Keratinocyte (primary cell): ENCODE measurements around the gene CST7. TPM values are rescaled to one million over a fixed set of nuclear protein-coding genes. Genes with fewer than 3 reads are reported as not detected.
A peak's percentile ranks its signal among the peaks of the same experiment; 100 is the strongest.

Source experiments
- DNase-seq: peaks from one replicate; pipeline ENCODE4 v3.0.0-alpha.2; 2011; ENCODE audit warnings: low read depth, missing footprints, low spot score
- FAIRE-seq: peaks from 2 replicates; lab custom pipeline; 2011; peaks lifted over from hg19 to GRCh38; lab: Jason Lieb, UNC
- H2AFZ ChIP-seq: 2 replicates; pipeline ENCODE4 v1.6.0; 2012; ENCODE audit warnings: low read length, control low read depth, inconsistent platforms; ENCODE audit not compliant: control insufficient read depth
- H3K27ac ChIP-seq: 2 replicates; pipeline ENCODE4 v1.5.1; 2011; ENCODE audit warnings: low read length; ENCODE audit not compliant: control insufficient read depth, insufficient read depth
- H3K27me3 ChIP-seq: 3 replicates; pipeline ENCODE4 v1.6.0; 2011; ENCODE audit warnings: low read length; ENCODE audit not compliant: control insufficient read depth, insufficient read depth; ENCODE audit errors: extremely low read depth
- H3K36me3 ChIP-seq, 2 experiments: 2 replicates in 1 of 2; 3 replicates in 1 of 2; pipeline ENCODE4 v1.5.1; 2011; ENCODE audit warnings: low read length in 2 of 2, mild to moderate bottlenecking in 1 of 2; ENCODE audit not compliant: control insufficient read depth in 2 of 2, insufficient read depth in 2 of 2; ENCODE audit errors: extremely low read depth in 1 of 2
- H3K4me1 ChIP-seq: 3 replicates; pipeline ENCODE4 v1.5.1; 2011; ENCODE audit warnings: low read length; ENCODE audit not compliant: control insufficient read depth, insufficient read depth; ENCODE audit errors: extremely low read depth
- H3K4me2 ChIP-seq: 3 replicates; pipeline ENCODE4 v1.6.0; 2011; ENCODE audit warnings: low read depth, low read length; ENCODE audit not compliant: control insufficient read depth, insufficient read depth; ENCODE audit errors: extremely low read depth
- H3K4me3 ChIP-seq, 3 experiments: fragments of 200-600 bp in 1 of 3; sonication (generic) in 1 of 3; 2 replicates in 2 of 3; 3 replicates in 1 of 3; pipeline ENCODE4 v1.5.1; 2011 to 2016; ENCODE audit warnings: low read length in 3 of 3, mild to moderate bottlenecking in 3 of 3, control low read depth in 2 of 3, inconsistent platforms in 1 of 3, low read depth in 1 of 3, mixed read lengths in 1 of 3, mixed run types in 1 of 3, moderate library complexity in 1 of 3; ENCODE audit not compliant: control insufficient read depth in 2 of 3, insufficient read depth in 2 of 3; ENCODE audit errors: extremely low read depth in 1 of 3
- H3K79me2 ChIP-seq: 2 replicates; pipeline ENCODE4 v1.6.0; 2012; ENCODE audit warnings: low read length; ENCODE audit not compliant: control insufficient read depth, insufficient read depth
- H3K9ac ChIP-seq: 3 replicates; pipeline ENCODE4 v1.6.0; 2011; ENCODE audit warnings: low read length; ENCODE audit not compliant: control insufficient read depth, insufficient read depth; ENCODE audit errors: extremely low read depth
- H3K9me1 ChIP-seq: 3 replicates; pipeline ENCODE4 v1.6.0; 2011; ENCODE audit warnings: low read length; ENCODE audit not compliant: control insufficient read depth, insufficient read depth; ENCODE audit errors: extremely low read depth
- H3K9me3 ChIP-seq: 2 replicates; pipeline ENCODE4 v1.5.1; 2012; ENCODE audit warnings: low read depth, low read length; ENCODE audit not compliant: control insufficient read depth
- H4K20me1 ChIP-seq: 3 replicates; pipeline ENCODE4 v1.6.0; 2011; ENCODE audit warnings: low read length; ENCODE audit not compliant: control insufficient read depth, insufficient read depth; ENCODE audit errors: extremely low read depth
- EZH2 ChIP-seq: IDR thresholded peaks from one replicate; pipeline ENCODE4 v1.6.1; 2012; ENCODE audit warnings: inconsistent platforms, mild to moderate bottlenecking, low read length, moderate library complexity
- dilution Hi-C: fragments of 300-500 bp; cut with MboI; formaldehyde crosslinking; loops from one replicate; pipeline ENCODE4 v1.7.0; 2020; ENCODE audit warnings: low sequenced_read_pairs; ENCODE audit not compliant: extremely low pct_ligation_motif_present
- polyA plus RNA-seq, 5 experiments: library from polyadenylated mRNA; depleted of rRNA in 3 of 5; stranded (reverse) in 3 of 5; stranded (forward) in 1 of 5; unstranded in 1 of 5; fragments of >200 nt; gene quantifications; 1 replicate in 1 of 5; 2 replicates in 3 of 5; 3 replicates in 1 of 5; pipeline versions ENCODE4 v1.2.1 to v1.2.3, GENCODE V29; 2011 to 2012; ENCODE audit warnings: missing spikeins in 2 of 5, low read depth in 1 of 5, low replicate concordance in 1 of 5
- TF ChIP-seq, protein P1 (sequence below), 3 experiments: IDR thresholded peaks in 1 of 3; conservative IDR thresholded peaks in 1 of 3; optimal IDR thresholded peaks in 1 of 3; 2 replicates in 2 of 3; 3 replicates in 1 of 3; pipeline versions ENCODE3 to v1.5.1; 2011; ENCODE audit warnings: low read length in 3 of 3, mild to moderate bottlenecking in 3 of 3, moderate library complexity in 2 of 3, control low read depth in 1 of 3, inconsistent platforms in 1 of 3; ENCODE audit not compliant: insufficient read depth in 2 of 3; ENCODE audit errors: extremely low read depth in 1 of 3

Gene CST7
- polyA plus RNA-seq, 1 donor (not counting 4 experiments of a cell fraction or from before 2014, with no cell fraction given): not detected

- H3K36me3 ChIP-seq: peaks cover 3% of the 10 kb centered on the region in 2 experiments
- H3K27ac ChIP-seq: peak overlapping the region; percentile 72
- no peaks in the 10 kb centered on the region for H3K27me3 ChIP-seq
- FAIRE-seq (no peak), DNase-seq (no peak)
- no peaks in the 10 kb centered on the region for H4K20me1 ChIP-seq
- H3K9me3 ChIP-seq: no peaks in the 10 kb centered on the region
- peaks cover 28% of the 10 kb centered on the region for H3K4me1 ChIP-seq
- H3K4me3 ChIP-seq: peak overlapping the region; percentile 84 to 88 (median 85)
- peak overlapping the region; percentile 74 for H3K9ac ChIP-seq
- peak overlapping the region; percentile 96 for H2AFZ ChIP-seq
- TF ChIP-seq, protein P1, sequence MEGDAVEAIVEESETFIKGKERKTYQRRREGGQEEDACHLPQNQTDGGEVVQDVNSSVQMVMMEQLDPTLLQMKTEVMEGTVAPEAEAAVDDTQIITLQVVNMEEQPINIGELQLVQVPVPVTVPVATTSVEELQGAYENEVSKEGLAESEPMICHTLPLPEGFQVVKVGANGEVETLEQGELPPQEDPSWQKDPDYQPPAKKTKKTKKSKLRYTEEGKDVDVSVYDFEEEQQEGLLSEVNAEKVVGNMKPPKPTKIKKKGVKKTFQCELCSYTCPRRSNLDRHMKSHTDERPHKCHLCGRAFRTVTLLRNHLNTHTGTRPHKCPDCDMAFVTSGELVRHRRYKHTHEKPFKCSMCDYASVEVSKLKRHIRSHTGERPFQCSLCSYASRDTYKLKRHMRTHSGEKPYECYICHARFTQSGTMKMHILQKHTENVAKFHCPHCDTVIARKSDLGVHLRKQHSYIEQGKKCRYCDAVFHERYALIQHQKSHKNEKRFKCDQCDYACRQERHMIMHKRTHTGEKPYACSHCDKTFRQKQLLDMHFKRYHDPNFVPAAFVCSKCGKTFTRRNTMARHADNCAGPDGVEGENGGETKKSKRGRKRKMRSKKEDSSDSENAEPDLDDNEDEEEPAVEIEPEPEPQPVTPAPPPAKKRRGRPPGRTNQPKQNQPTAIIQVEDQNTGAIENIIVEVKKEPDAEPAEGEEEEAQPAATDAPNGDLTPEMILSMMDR (optimal IDR thresholded peaks at IDR 0.05 in 1 of 3, IDR thresholded peaks at IDR 0.05 in 1 of 3, conservative IDR thresholded peaks at IDR 0.05 in 1 of 3; ENCODE audit: extremely low read depth in 1 of 3, insufficient read depth in 2 of 3, low read length in 3 of 3): no peak
- no peak for TF ChIP-seq EZH2
- dilution Hi-C loops: no loop called here
- H3K9me1 ChIP-seq: no peaks in the 10 kb centered on the region
- H3K79me2 ChIP-seq: peaks cover 22% of the 10 kb centered on the region
- H3K4me2 ChIP-seq: peak overlapping the region; percentile 81
Measured at GRCh38 chr20:24991897-24992486, 42.9 kb downstream of the CST7 start.

- Histone ChIP-seq H3K4me1 (peaks cover 28% of the 10 kb centered on the region), H3K9ac (peak within 1 kb of the TSS; percentile 74), H3K9me1 (no peaks in the 10 kb centered on the region)
Measured at GRCh38 chr20:24992487-24993205, 43.6 kb downstream of the CST7 start, which contains the start of gene APMAP. Gene APMAP, minus strand, starts transcription at chr20:24992751. Its CDS starts 63 bp downstream, at chr20:24992688.

More at GRCh38 chr20:24992487-24993205, 43.6 kb downstream of the CST7 start, which contains the start of gene APMAP:
- Histone ChIP-seq H3K4me2 (peak within 1 kb of the TSS; percentile 81), H3K9me3 (no peaks in the 10 kb centered on the region), H4K20me1 (no peaks in the 10 kb centered on the region), H3K4me3 (peak within 1 kb of the TSS; percentile 84 to 88 (median 85)), H2AFZ (peak within 1 kb of the TSS; percentile 97), H3K36me3 (peaks cover 3% of the 10 kb centered on the region in 2 experiments), H3K79me2 (peaks cover 19% of the 10 kb centered on the region), H3K27ac (peak within 1 kb of the TSS; percentile 72), H3K27me3 (no peaks in the 10 kb centered on the region)
- no peak for FAIRE-seq
- TF ChIP-seq, protein P1 (optimal IDR thresholded peaks at IDR 0.05 in 1 of 3, IDR thresholded peaks at IDR 0.05 in 1 of 3, conservative IDR thresholded peaks at IDR 0.05 in 1 of 3; ENCODE audit: extremely low read depth in 1 of 3, insufficient read depth in 2 of 3, low read length in 3 of 3): peak in 1 of 3 experiments; percentile 2
- TF ChIP-seq EZH2: no peak
- dilution Hi-C loops: no loop called here
- DNase-seq: no peak
